ENCODE measurements around the gene DDX47. TPM values are rescaled to one million over a fixed set of nuclear protein-coding genes. Genes with fewer than 3 reads are reported as not detected.
"Not testable (repeated sequence)": the region's sequence is repeated elsewhere in the genome, so short reads cannot be mapped to it uniquely, and the experiment has no call there.

The DDX47 gene
- total and polyA plus RNA-seq, 4 donors, result 23.8 to 46.0 (median 41.7) TPM

- no peaks in the 10 kb centered on the region for H3K36me3 ChIP-seq (ENCODE audit: control insufficient read depth in 1 of 2, insufficient read depth in 2 of 2, low read length in 1 of 2)
- 84 to 85% methylated on average over 9 of the region's 9 CpGs for WGBS, 2 donors
Observed at GRCh38 chr12:12800406-12801180, 12.6 kb upstream of the DDX47 start.

GRCh38 chr12:12801656-12802055 lies 11.5 kb upstream of the DDX47 start:
- H3K36me3 ChIP-seq (ENCODE audit: control insufficient read depth in 1 of 2, insufficient read depth in 2 of 2, low read length in 1 of 2); ATAC-seq (ENCODE audit: low FRiP score); H3K9me3 ChIP-seq (ENCODE audit: control insufficient read depth, low read length); H3K27ac ChIP-seq (ENCODE audit: low read depth in 1 of 2, low read length in 2 of 2); H3K4me1 ChIP-seq (ENCODE audit: control insufficient read depth in 1 of 2, insufficient read depth in 2 of 2, low read length in 2 of 2); DNase-seq; H3K4me3 ChIP-seq (ENCODE audit: low read length in 2 of 2); H3K27me3 ChIP-seq (ENCODE audit: control insufficient read depth in 1 of 2, insufficient read depth in 2 of 2, low read length in 1 of 2): not testable (repeated sequence)
- intact Hi-C loops (cut with DNase I), result loop anchor here in 1 of 2 donors (10.0 kb wide), 1 partner anchor 293 kb away; no protein-coding TSS in a partner anchor
- WGBS, 2 donors, result 95 to 97% methylated on average over 4 of the region's 4 CpGs

More at GRCh38 chr12:12800406-12801180, 12.6 kb upstream of the DDX47 start:
- no peak for ATAC-seq (ENCODE audit: low FRiP score)
- Histone ChIP-seq H3K4me3 (ENCODE audit: low read length in 2 of 2) (no peak overlapping the region), H3K27me3 (ENCODE audit: control insufficient read depth in 1 of 2, insufficient read depth in 2 of 2, low read length in 1 of 2) (no peaks in the 10 kb centered on the region), H3K9me3 (ENCODE audit: control insufficient read depth, low read length) (no peaks in the 10 kb centered on the region), H3K27ac (ENCODE audit: low read depth in 1 of 2, low read length in 2 of 2) (no peak overlapping the region), H3K4me1 (ENCODE audit: control insufficient read depth in 1 of 2, insufficient read depth in 2 of 2, low read length in 2 of 2) (no peaks in the 10 kb centered on the region)
- intact Hi-C loops (cut with DNase I), result loop anchor here in 1 of 2 donors (10.0 kb wide), 1 partner anchor 294 kb away; no protein-coding TSS in a partner anchor
- no peak for DNase-seq

- ATAC-seq (ENCODE audit: low FRiP score) (peak; percentile 81), DNase-seq (peak in 1 of 2 donors; percentile 68)
- WGBS, 2 donors, result 0 to 4% methylated on average over 2 of the region's 2 CpGs
- H3K27me3 ChIP-seq (ENCODE audit: control insufficient read depth in 1 of 2, insufficient read depth in 2 of 2, low read length in 1 of 2), result no peaks in the 10 kb centered on the region
- no peaks in the 10 kb centered on the region for H3K36me3 ChIP-seq (ENCODE audit: control insufficient read depth in 1 of 2, insufficient read depth in 2 of 2, low read length in 1 of 2)
- no peaks in the 10 kb centered on the region for H3K4me1 ChIP-seq (ENCODE audit: control insufficient read depth in 1 of 2, insufficient read depth in 2 of 2, low read length in 2 of 2)
- intact Hi-C loops (cut with DNase I), result loop anchor here in 1 of 2 donors (10.0 kb wide), 1 partner anchor 292 kb away; no protein-coding TSS in a partner anchor
- H3K4me3 ChIP-seq (ENCODE audit: low read length in 2 of 2), result no peak overlapping the region
- no peaks in the 10 kb centered on the region for H3K9me3 ChIP-seq (ENCODE audit: control insufficient read depth, low read length)
- no peak overlapping the region for H3K27ac ChIP-seq (ENCODE audit: low read depth in 1 of 2, low read length in 2 of 2)
Observed at GRCh38 chr12:12803186-12803585, 10.0 kb upstream of the DDX47 start.

GRCh38 chr12:12804011-12804410 lies 9.1 kb upstream of the DDX47 start:
- intact Hi-C loops (cut with DNase I), result loop anchor here in 1 of 2 donors (10.0 kb wide), 1 partner anchor 291 kb away; no protein-coding TSS in a partner anchor
- WGBS, 2 donors, result 91 to 94% methylated on average over 6 of the region's 6 CpGs
- Histone ChIP-seq H3K4me1 (ENCODE audit: control insufficient read depth in 1 of 2, insufficient read depth in 2 of 2, low read length in 2 of 2) (no peaks in the 10 kb centered on the region), H3K36me3 (ENCODE audit: control insufficient read depth in 1 of 2, insufficient read depth in 2 of 2, low read length in 1 of 2) (no peaks in the 10 kb centered on the region), H3K4me3 (ENCODE audit: low read length in 2 of 2) (no peak overlapping the region), H3K27ac (ENCODE audit: low read depth in 1 of 2, low read length in 2 of 2) (no peak overlapping the region), H3K9me3 (ENCODE audit: control insufficient read depth, low read length) (no peaks in the 10 kb centered on the region), H3K27me3 (ENCODE audit: control insufficient read depth in 1 of 2, insufficient read depth in 2 of 2, low read length in 1 of 2) (no peaks in the 10 kb centered on the region)
- DNase-seq, result no peak
- ATAC-seq (ENCODE audit: low FRiP score), result no peak

- H3K4me3 ChIP-seq (ENCODE audit: low read length in 2 of 2), result no peak overlapping the region
- no peaks in the 10 kb centered on the region for H3K36me3 ChIP-seq (ENCODE audit: control insufficient read depth in 1 of 2, insufficient read depth in 2 of 2, low read length in 1 of 2)
- no peak for DNase-seq
- WGBS, 2 donors, result 74 to 75% methylated on average over 6 of the region's 6 CpGs
- H3K9me3 ChIP-seq (ENCODE audit: control insufficient read depth, low read length), result no peaks in the 10 kb centered on the region
- H3K4me1 ChIP-seq (ENCODE audit: control insufficient read depth in 1 of 2, insufficient read depth in 2 of 2, low read length in 2 of 2), result no peaks in the 10 kb centered on the region
- intact Hi-C loops (cut with DNase I), result loop anchor here in 1 of 2 donors (10.0 kb wide), 1 partner anchor 290 kb away; no protein-coding TSS in a partner anchor
- H3K27me3 ChIP-seq (ENCODE audit: control insufficient read depth in 1 of 2, insufficient read depth in 2 of 2, low read length in 1 of 2), result no peaks in the 10 kb centered on the region
- H3K27ac ChIP-seq (ENCODE audit: low read depth in 1 of 2, low read length in 2 of 2), result no peak overlapping the region
- no peak for ATAC-seq (ENCODE audit: low FRiP score)
Observed at GRCh38 chr12:12804432-12804886, 8.7 kb upstream of the DDX47 start.

- no peaks in the 10 kb centered on the region for H3K9me3 ChIP-seq (ENCODE audit: control insufficient read depth, low read length)
- ATAC-seq (ENCODE audit: low FRiP score) (no peak), DNase-seq (no peak)
- no peaks in the 10 kb centered on the region for H3K4me1 ChIP-seq (ENCODE audit: control insufficient read depth in 1 of 2, insufficient read depth in 2 of 2, low read length in 2 of 2)
- no peak overlapping the region for H3K27ac ChIP-seq (ENCODE audit: low read depth in 1 of 2, low read length in 2 of 2)
- 76 to 79% methylated on average over 8 of the region's 8 CpGs for WGBS, 2 donors
- no peaks in the 10 kb centered on the region for H3K27me3 ChIP-seq (ENCODE audit: control insufficient read depth in 1 of 2, insufficient read depth in 2 of 2, low read length in 1 of 2)
- intact Hi-C loops (cut with DNase I), result loop anchor here in 1 of 2 donors (10.0 kb wide), 1 partner anchor 288 kb away; no protein-coding TSS in a partner anchor
- no peak overlapping the region for H3K4me3 ChIP-seq (ENCODE audit: low read length in 2 of 2)
- H3K36me3 ChIP-seq (ENCODE audit: control insufficient read depth in 1 of 2, insufficient read depth in 2 of 2, low read length in 1 of 2), result no peaks in the 10 kb centered on the region
Observed at GRCh38 chr12:12806784-12807516, 6.2 kb upstream of the DDX47 start.

GRCh38 chr12:12807517-12807903 lies 5.6 kb upstream of the DDX47 start:
- intact Hi-C loops (cut with DNase I), result loop anchor here in 1 of 2 donors (10.0 kb wide), 1 partner anchor 287 kb away; no protein-coding TSS in a partner anchor
- not testable (repeated sequence) for DNase-seq; H3K4me1 ChIP-seq (ENCODE audit: control insufficient read depth in 1 of 2, insufficient read depth in 2 of 2, low read length in 2 of 2); H3K4me3 ChIP-seq (ENCODE audit: low read length in 2 of 2); ATAC-seq (ENCODE audit: low FRiP score); H3K36me3 ChIP-seq (ENCODE audit: control insufficient read depth in 1 of 2, insufficient read depth in 2 of 2, low read length in 1 of 2); H3K27ac ChIP-seq (ENCODE audit: low read depth in 1 of 2, low read length in 2 of 2); H3K9me3 ChIP-seq (ENCODE audit: control insufficient read depth, low read length); H3K27me3 ChIP-seq (ENCODE audit: control insufficient read depth in 1 of 2, insufficient read depth in 2 of 2, low read length in 1 of 2)
- WGBS, 2 donors, result 90 to 98% methylated on average over 3 of the region's 3 CpGs

- DNase-seq, result peak in 1 of 2 donors; percentile 71
- Histone ChIP-seq H3K27me3 (ENCODE audit: control insufficient read depth in 1 of 2, insufficient read depth in 2 of 2, low read length in 1 of 2) (no peaks in the 10 kb centered on the region), H3K9me3 (ENCODE audit: control insufficient read depth, low read length) (no peaks in the 10 kb centered on the region), H3K4me3 (ENCODE audit: low read length in 2 of 2) (no peak overlapping the region), H3K36me3 (ENCODE audit: control insufficient read depth in 1 of 2, insufficient read depth in 2 of 2, low read length in 1 of 2) (no peaks in the 10 kb centered on the region), H3K4me1 (ENCODE audit: control insufficient read depth in 1 of 2, insufficient read depth in 2 of 2, low read length in 2 of 2) (no peaks in the 10 kb centered on the region), H3K27ac (ENCODE audit: low read depth in 1 of 2, low read length in 2 of 2) (no peak overlapping the region)
- 58 to 66% methylated on average over 11 of the region's 11 CpGs for WGBS, 2 donors
- intact Hi-C loops (cut with DNase I), result loop anchor here in 1 of 2 donors (10.0 kb wide), 1 partner anchor 287 kb away; no protein-coding TSS in a partner anchor
- peak; percentile 31 for ATAC-seq (ENCODE audit: low FRiP score)
Observed at GRCh38 chr12:12807970-12808702, 5.0 kb upstream of the DDX47 start.
